Posterior cingulate gyrus (tissue), 11 donors: ENCODE results near the gene MS4A4A.

ENCODE experiments used
- DNase-seq, 10 donors: peaks; one replicate each; pipeline versions ENCODE4 v3.0.0 to v3.0.0-alpha.2; 2020 to 2021; ENCODE audit warnings: mixed read lengths in 3 of 10
- intact Hi-C: fragments of 100-400 bp; cut with DNase I; formaldehyde crosslinking; loops from one replicate; pipeline ENCODE4 v1.15.1; 2023

The MS4A4A gene

GRCh38 chr11:60345489-60345888, 65.0 kb downstream of the MS4A4A start:
- intact Hi-C loops, result no loop called here
- peak in 2 of 10 donors; percentile 13 to 28 for DNase-seq

DNA sequence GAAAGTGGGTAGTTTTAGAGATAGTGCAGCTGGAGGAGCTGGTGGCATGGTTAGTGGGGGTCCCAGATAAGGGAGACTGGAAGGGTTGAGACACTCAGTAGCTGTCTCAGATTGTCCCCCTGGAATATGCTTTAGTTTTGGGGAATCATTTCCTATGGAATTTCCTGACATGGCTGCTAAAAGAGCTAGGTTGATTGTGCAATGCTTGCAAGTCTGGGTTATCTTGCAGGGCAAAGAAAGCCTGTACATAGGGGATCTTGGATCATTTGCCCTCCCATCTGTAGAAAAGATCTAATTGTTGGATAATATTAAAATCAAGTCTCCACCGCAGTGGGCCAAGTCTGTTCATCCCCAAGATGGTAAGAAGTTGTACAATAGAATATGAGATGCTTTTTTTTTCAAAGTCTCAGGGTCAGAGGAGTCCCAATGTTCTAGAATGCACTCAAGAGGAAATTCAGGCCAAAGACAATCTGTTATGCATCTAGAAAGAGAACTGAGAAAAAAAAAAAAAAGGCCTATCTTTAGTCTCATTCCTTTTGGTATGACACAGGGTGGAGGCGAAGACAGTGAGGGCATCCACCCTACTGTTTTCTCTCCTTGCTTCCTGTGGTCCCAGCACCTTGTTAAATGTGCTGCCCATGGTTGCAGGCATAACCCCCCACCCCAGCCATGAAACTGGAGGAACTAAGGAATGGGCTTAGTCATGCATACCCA, 66.8 kb downstream of the MS4A4A start:
- intact Hi-C loops, result no loop called here
- DNase-seq, result no peak

DNA sequence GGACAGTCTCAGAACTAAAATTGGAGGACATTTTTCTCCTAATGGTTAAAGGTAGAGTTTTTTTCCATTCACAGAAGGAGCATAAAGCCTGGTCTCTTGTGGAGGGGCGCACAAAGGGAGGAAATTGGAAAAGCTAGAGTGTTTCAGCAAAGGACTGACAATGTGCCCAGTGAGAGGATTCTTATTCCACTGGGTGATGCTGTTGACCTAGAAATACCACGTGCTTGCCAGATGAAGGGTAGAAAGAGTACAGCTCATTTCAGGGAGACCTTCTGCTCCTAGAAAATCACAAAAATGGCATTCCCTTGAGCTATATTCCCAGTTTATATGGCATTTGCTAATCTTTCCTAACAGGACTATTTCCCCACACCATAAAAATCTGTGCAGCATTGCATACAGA, 67.7 kb downstream of the MS4A4A start:
- intact Hi-C loops, result no loop called here
- DNase-seq, result no peak

DNA sequence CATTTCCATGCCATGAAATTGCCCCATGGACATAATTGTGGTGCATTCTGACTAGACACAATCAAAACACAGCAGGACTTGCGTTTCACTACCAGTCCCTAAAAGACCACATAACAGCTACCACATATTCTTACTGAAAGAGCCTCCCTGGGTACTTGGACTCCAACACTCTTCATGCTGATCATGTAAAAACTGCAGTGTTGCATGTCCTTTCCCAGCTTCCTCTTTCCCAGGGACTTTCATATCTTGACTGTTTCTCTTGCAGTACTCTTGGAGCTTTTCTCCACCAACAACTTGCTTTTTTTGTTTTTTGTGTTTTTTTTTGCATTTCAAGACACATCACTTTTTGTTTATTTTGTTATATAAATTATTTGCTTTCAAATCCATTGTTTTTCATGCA, 69.5 kb downstream of the MS4A4A start:
- intact Hi-C loops, result no loop called here
- DNase-seq, result no peak

GRCh38 chr11:60357771-60358170, 77.3 kb downstream of the MS4A4A start:
- no peak for DNase-seq
- intact Hi-C loops, result no loop called here
